Fibroblast of skin of scalp (primary cell): Measurements from ENCODE around the gene PRKCZ.
A peak's percentile ranks its signal among the peaks of the same experiment; 100 is the strongest.

ENCODE experiments used
- DNase-seq: peaks from one replicate; pipeline ENCODE4 v3.0.0-alpha.2; 2013

PRKCZ gene

DNA sequence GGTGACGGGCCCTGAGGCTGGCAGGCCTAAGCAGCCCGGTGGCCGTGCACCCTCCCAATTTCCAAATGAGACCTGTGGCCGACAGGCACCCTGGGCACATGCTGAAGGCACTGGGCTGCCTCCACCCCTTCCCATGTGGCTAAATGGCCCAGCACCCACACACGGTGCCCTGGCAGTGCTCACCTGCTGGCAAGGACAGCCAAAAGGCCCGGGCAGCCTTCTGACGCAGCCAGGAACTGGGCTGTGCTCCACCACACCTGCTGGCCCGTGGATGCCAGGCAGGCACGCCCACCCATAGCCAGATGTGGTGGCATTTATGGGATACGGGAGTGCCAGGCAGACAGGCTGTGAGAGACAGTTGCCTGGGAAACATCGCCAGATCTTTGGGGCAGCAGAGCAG, 148.4 kb downstream of the PRKCZ start:
- no peak for DNase-seq

DNA sequence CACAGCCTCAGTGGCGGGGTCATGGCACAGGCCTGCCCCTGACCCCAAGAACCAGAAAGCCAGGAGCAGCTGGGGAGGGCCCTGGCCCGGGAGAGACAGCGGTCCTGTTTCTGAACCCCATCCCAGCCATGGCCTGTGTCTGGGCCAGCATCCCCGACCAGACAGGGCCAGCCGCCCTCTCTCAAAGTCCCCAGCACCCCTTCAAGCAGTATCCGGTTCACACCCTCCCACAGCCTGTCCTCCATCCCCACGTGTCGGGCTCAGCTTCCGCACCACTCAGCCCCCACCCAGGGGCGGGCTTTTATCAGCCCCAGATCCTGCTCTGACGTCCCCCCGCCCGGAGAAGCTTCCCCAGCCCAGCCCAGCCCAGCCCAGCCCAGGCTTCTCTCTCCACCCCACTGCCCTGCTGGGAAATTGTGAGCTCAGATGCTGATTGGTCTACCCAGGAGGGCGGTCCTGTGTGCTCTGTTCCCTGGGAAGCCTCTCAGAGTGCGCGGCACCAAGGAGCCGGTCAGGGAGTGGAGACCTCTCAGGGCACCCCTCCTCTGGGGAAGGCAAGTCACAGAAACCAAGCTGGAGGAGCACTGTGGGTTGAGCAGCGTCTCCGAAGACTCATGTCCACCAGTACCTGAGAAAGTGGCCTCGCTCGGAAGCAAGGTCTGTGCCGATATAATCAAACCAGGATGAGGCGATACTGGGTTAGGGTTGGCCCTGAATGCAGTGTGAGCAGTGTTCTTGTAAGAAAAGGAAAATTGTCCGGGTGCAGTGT, 149.0 kb downstream of the PRKCZ start:
- DNase-seq = peak; percentile 94

DNA sequence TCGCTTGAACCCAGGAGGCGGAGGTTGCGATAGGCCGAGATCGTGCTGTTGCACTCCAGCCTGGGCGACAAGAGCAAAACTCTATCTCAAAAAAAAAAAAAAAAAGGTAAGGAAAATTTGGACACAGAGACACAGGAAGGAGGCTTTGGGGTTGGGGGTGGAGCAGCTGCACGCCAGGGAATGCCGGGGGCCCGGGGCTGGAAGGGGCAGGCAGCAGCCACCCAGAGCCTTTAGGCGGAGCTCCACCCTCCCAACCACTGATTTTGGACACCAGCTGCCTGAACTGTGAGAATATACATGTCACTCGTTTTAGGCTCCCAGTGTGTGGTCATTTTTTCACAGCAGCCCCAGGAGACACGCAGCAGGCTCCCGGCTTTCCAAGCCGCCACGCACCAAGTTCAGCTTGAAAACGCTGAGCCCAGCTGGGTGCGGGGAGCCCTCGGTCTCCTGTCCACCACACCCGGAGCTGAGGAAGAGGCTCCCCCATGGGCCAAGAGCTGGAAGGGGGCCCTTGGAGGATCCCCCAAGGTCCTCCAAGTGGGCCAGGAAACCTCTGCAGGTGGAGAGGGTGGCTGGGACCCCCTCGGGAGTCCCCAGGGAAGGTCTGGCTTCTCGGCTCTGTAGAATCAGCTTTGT, 150.2 kb downstream of the PRKCZ start:
- no peak for DNase-seq

GRCh38 chr1:2201062-2201461, 150.9 kb downstream of the PRKCZ start:
- DNase-seq = no peak

DNA sequence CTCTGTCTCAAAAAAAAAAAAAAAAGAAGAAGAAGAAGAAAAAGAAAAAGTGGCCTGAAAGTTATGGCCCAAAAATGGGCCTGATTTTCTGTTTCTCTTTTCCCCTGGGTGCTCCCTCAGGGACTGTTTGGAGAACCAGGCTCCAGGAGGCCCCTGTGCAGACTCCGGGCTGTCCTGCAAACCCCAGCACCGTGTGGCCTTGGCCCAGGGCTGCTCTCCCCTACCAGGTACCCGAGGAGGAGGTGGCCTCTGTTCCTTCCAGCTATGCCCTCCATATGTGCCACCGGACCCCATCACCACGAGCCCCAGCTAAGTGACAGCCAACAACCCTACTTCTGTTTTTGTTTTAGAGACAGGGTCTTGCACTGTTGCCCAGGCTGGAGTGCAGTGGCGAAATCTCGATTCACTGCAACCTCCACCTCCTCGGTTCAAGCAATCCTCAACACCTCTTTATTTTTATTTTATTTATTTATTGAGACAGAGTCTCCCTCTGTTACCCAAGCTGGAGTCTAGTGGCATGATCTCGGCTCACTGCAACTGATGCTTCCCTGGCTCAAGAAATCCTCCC, 151.9 kb downstream of the PRKCZ start:
- DNase-seq = no peak

GRCh38 chr1:2202843-2203601, 152.8 kb downstream of the PRKCZ start:
- no peak for DNase-seq

DNA sequence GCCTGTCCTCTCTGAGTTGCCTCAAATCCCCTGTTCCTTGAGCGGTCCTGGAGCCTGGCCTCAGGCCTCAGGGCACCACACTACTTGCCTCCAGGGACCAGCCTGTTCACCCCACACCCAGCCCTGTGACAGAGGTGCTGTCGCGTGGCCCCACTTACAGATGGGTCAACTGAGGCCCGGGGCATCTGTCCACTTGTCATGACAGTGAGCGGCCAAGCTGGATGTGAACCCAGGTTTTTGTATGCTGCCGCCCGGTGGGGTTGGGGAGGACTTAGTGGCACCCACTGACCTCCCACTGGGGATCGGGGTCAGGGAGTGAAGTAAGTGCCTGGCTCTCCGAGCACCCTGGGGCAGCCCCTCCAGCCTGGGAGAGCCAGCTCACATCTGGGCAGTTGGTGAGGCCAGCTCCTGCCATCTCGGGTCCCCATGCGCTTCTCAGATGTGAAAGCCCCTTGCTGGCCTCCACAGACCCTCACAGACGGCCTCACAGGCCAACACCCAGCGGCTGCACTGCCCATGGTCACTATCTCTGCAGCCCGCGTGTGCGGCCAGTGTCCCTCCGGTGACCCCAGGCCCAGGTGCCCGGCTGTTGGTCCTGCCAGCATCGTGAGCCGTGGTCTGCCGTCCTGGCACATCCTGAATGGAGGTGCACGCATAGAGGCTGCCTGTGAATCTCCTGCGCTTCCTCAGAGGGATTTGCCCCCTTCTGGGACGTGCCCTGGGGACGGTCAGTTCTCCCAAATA, 153.6 kb downstream of the PRKCZ start:
- no peak for DNase-seq

DNA sequence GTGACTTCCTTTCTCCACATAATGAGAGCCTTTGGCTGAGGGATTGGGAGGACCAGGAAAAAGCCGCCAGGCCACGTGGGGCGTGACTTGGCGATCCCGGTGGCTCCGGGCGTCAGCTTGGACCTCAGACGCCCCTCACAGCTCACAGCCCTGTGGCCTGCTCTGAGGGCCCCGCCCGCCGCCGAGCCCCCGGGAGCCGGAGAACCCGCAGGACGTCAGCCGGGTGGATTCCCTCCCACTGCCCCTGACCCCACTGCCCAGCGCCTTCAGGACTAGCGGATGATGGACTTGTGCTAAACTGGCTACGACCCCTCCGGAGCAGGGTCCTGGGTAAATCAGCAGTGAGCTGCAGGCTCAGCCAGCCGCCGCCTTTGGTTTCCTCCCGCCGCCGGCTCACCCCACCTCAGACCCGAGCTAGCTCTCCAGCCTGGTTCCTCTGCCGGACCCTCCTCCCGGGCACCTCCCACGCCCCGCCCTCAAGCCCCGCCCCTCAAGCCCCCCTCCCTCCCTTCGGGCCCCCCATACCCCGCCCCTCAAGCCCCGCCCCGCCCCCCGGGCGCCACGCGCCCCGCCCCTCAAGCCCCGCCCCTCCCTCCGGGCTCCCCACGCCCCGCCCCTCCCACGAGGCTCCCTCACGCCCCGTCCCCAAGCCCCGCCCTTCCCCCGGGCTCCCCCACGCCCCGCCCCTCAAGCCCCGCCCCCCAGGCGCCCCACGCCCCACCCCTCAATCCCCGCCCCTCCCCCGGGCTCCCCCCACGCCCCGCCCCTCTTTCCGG, 154.4 kb downstream of the PRKCZ start:
- DNase-seq = no peak

GRCh38 chr1:2205191-2205952, 155.2 kb downstream of the PRKCZ start:
- peak; percentile 96 for DNase-seq

DNA sequence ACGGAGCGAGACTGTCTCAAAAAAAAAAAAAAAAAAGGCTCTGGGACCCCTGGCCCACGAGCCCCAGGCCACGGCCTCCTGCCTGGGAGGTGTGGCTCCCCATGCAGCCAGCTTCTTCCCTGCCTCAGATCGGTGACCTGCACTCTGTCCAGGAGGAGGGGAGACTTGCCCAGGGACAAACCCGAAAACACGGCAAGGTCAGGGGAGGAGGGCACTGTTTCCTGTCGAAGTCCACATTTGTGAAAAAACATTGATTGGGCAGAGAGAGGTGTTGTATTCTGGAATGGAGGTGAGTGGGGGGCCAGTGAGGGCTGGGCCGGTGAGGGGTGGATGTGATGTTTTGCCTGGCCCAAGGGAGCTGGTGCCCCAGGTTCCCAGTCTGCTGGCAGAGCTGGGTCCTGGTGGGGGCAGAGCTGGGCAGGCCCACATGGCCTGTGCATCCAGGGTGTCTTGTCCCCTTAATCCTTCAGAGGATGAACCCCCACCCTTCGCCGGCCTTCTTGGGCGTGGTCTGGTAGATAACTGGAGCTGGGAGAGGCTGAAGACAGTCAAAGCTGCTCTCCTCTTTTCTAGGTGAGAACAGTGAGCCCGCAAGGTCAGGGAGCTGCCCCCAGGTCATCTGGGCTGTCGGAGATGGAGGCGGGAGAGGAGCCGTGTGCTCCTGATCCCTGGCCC, 156.7 kb downstream of the PRKCZ start:
- DNase-seq = no peak

DNA sequence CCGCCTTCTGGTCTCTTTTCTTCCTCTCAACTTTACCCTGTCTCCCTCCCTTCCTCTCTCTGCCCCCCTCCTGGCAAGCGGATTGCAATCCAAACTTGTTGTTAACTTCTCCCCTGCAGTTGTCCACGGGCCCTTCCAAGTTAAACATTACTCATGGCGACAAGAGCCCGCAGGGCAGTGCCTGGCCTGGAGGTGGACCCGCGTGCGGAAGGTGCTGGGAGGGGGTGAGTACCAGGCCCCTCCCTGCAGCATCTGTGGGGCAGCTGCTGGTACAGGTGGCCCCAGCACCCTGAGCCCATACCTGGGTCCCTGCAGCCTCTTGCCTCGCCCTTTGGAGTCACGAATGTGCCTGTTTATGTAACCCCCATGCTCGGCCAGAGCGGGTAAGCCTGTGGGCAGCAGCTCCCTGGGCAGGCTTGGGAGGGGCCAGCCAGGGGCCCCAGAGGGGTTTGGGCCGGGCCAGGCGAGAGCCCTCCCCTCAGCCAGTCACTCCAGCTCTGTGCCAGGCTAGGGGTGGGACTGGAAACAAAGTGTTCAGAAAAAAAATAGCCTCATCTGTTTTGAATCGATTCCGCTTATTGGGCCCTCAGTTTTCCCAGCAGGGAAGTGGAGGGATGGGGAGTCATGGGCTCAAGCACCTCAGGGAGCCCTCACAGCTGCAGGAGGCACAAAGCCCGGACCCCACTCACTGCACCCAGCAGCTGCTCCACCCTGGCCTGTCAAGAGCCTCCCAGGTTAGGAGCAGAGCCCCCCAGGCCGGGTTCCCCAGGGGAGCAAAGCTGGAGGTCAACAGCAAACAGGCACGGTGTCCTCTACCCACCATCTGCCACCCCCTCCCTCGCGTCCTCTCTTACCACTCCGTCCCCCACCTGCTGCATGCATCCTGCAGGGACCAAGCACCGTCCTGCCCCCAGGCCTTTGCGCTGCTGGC, 158.4 kb downstream of the PRKCZ start:
- DNase-seq = peak; percentile 91

GRCh38 chr1:2209400-2210083, 159.3 kb downstream of the PRKCZ start:
- no peak for DNase-seq

DNA sequence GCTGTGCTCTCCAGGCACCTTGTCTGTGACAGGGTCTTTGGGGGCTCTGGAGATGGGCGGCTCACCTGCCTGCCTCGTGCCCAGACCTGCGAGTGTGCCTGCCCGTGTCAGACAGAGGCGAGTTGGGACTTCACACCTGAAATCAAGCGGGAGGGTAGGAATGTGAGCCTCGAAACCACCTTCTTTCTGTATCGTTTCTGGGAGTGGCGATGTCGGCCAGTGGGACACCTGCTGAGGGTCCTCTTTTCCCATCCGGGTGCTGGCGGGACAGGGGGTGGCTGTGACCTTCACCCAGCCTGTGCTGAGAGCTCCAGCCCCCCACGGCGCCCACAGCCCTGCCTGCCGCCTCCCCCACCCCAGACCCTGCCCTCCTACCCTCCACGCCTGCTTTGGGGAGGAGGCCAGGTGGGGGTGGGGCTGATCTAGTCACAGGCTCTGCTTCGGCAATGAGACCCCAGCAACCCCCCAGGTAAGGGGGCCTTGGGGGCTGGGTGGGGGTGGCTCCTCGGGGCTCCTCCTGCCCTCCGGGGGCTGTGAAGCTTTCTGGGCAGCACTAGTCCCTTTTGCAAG, 160.0 kb downstream of the PRKCZ start:
- DNase-seq = no peak

DNA sequence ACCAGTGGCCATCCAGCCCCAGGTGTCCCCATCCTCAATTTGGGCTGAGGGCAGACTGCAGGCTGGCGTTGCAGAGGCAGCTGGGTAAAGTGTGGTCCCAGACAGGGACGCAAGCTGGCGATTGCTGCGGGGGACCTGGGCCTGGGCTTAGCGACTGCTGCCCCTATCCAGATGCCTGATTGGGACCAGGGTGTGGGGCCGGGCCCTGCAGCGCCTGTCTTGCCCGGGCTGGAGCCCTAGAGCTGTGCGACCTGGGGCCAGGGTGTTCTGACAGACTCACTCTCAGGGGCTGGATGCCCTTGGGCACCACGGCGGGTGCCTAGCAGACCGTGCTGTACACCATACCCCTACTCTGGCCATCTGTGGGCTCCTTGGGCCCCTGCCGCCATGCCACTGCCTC, 160.6 kb downstream of the PRKCZ start:
- no peak for DNase-seq

DNA sequence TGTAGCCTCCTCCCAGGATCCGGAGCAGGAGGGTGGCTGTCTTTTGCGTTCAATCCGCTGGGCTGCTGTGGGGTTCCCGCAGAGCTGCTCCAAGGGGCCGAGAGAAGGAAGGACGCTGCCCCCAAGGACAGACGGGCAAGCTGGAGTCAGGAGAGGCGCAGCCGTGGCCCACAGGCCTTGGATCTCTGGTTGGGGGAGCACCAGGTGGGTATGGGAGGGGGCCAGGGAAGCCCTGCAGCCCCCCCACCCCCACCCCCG, 162.0 kb downstream of the PRKCZ start:
- no peak for DNase-seq

GRCh38 chr1:2212532-2213491, 162.6 kb downstream of the PRKCZ start:
- peak; percentile 98 for DNase-seq
